ENCODE results near the gene VSTM4.

The VSTM4 gene

GRCh38 chr10:48982584-48982983 is 132.7 kb downstream of the VSTM4 start:
- Mint-ChIP-seq H3K27ac (no peak overlapping the region), H3K9me3 (no peaks in the 10 kb centered on the region), H3K4me3 (no peak overlapping the region), H3K4me1 (peaks cover 6 to 11% of the 10 kb centered on the region in 2 donors), H3K36me3 (peaks cover 52 to 76% of the 10 kb centered on the region in 2 donors), H3K27me3 (no peaks in the 10 kb centered on the region)
- no peak for ATAC-seq (replicated peaks)
- DNase-seq: no peak

GRCh38 chr10:48981310-48981907 is 133.9 kb downstream of the VSTM4 start:
- DNase-seq: peak; percentile 21
- no peak overlapping the region for H3K4me3 Mint-ChIP-seq
- H3K27ac Mint-ChIP-seq: no peak overlapping the region
- H3K9me3 Mint-ChIP-seq: no peaks in the 10 kb centered on the region
- no peaks in the 10 kb centered on the region for H3K27me3 Mint-ChIP-seq
- peaks cover 60 to 85% of the 10 kb centered on the region in 2 donors for H3K36me3 Mint-ChIP-seq
- peak; percentile 56 to 65 for ATAC-seq (replicated peaks)
- H3K4me1 Mint-ChIP-seq: peaks cover 6 to 11% of the 10 kb centered on the region in 2 donors

GRCh38 chr10:48978318-48978717 is 137.0 kb downstream of the VSTM4 start:
- H3K27ac Mint-ChIP-seq: peak overlapping the region; percentile 80
- H3K4me1 Mint-ChIP-seq: peaks cover 0 to 4% of the 10 kb centered on the region in 2 donors
- H3K4me3 Mint-ChIP-seq: no peak overlapping the region
- ATAC-seq (replicated peaks): no peak
- no peaks in the 10 kb centered on the region for H3K27me3 Mint-ChIP-seq
- peaks cover 63 to 86% of the 10 kb centered on the region in 2 donors for H3K36me3 Mint-ChIP-seq
- DNase-seq: no peak
- H3K9me3 Mint-ChIP-seq: no peaks in the 10 kb centered on the region

GRCh38 chr10:48976196-48976595 is 139.1 kb downstream of the VSTM4 start:
- DNase-seq: no peak
- Mint-ChIP-seq H3K4me1 (peaks cover 0 to 3% of the 10 kb centered on the region in 2 donors), H3K36me3 (peaks cover 64 to 86% of the 10 kb centered on the region in 2 donors)

GRCh38 chr10:48974510-48975156 is 140.7 kb downstream of the VSTM4 start:
- Mint-ChIP-seq H3K27me3 (no peaks in the 10 kb centered on the region), H3K36me3 (peaks cover 75 to 87% of the 10 kb centered on the region in 2 donors), H3K4me1 (peaks cover 0 to 3% of the 10 kb centered on the region in 2 donors), H3K27ac (peak overlapping the region; percentile 31), H3K4me3 (no peak overlapping the region), H3K9me3 (no peaks in the 10 kb centered on the region)
- DNase-seq (no peak), ATAC-seq (replicated peaks) (no peak)

More at GRCh38 chr10:48976196-48976595, 139.1 kb downstream of the VSTM4 start:
- Mint-ChIP-seq H3K4me3 (no peak overlapping the region), H3K27ac (peak overlapping the region; percentile 5), H3K9me3 (no peaks in the 10 kb centered on the region), H3K27me3 (no peaks in the 10 kb centered on the region)
- peak; percentile 27 to 31 for ATAC-seq (replicated peaks)

GRCh38 chr10:48973065-48973464 is 142.3 kb downstream of the VSTM4 start:
- Mint-ChIP-seq H3K4me1 (peaks cover 0 to 3% of the 10 kb centered on the region in 2 donors), H3K4me3 (no peak overlapping the region), H3K9me3 (no peaks in the 10 kb centered on the region), H3K36me3 (peaks cover 70 to 82% of the 10 kb centered on the region in 2 donors), H3K27ac (peak overlapping the region; percentile 68), H3K27me3 (no peaks in the 10 kb centered on the region)
- no peak for DNase-seq
- ATAC-seq (replicated peaks): no peak

GRCh38 chr10:48970654-48971053 is 144.7 kb downstream of the VSTM4 start:
- ATAC-seq (replicated peaks) (no peak), DNase-seq (no peak)
- H3K27ac Mint-ChIP-seq: no peak overlapping the region

GRCh38 chr10:48970046-48970445 is 145.3 kb downstream of the VSTM4 start:
- no peaks in the 10 kb centered on the region for H3K27me3 Mint-ChIP-seq
- no peaks in the 10 kb centered on the region for H3K4me1 Mint-ChIP-seq

More at GRCh38 chr10:48970654-48971053, 144.7 kb downstream of the VSTM4 start:
- Mint-ChIP-seq H3K27me3 (no peaks in the 10 kb centered on the region), H3K4me1 (peaks cover 0 to 2% of the 10 kb centered on the region in 2 donors), H3K9me3 (no peaks in the 10 kb centered on the region), H3K4me3 (no peak overlapping the region), H3K36me3 (peaks cover 61 to 76% of the 10 kb centered on the region in 2 donors)

GRCh38 chr10:48968036-48968435 is 147.3 kb downstream of the VSTM4 start:
- Mint-ChIP-seq H3K27ac (peak overlapping the region; percentile 62), H3K4me1 (peaks cover 0 to 2% of the 10 kb centered on the region in 2 donors), H3K36me3 (peaks cover 60 to 78% of the 10 kb centered on the region in 2 donors)

More at GRCh38 chr10:48970046-48970445, 145.3 kb downstream of the VSTM4 start:
- no peaks in the 10 kb centered on the region for H3K9me3 Mint-ChIP-seq
- no peak overlapping the region for H3K4me3 Mint-ChIP-seq
- peaks cover 62 to 75% of the 10 kb centered on the region in 2 donors for H3K36me3 Mint-ChIP-seq
- peak overlapping the region; percentile 49 for H3K27ac Mint-ChIP-seq
- ATAC-seq (replicated peaks): no peak
- no peak for DNase-seq

GRCh38 chr10:48965460-48965859 is 149.9 kb downstream of the VSTM4 start:
- DNase-seq: no peak
- Mint-ChIP-seq H3K27ac (peak overlapping the region; percentile 76), H3K4me3 (no peak overlapping the region), H3K9me3 (no peaks in the 10 kb centered on the region), H3K36me3 (peaks cover 52 to 76% of the 10 kb centered on the region in 2 donors), H3K4me1 (peaks cover 0 to 2% of the 10 kb centered on the region in 2 donors), H3K27me3 (no peaks in the 10 kb centered on the region)
- ATAC-seq (replicated peaks): no peak

More at GRCh38 chr10:48968036-48968435, 147.3 kb downstream of the VSTM4 start:
- no peak for DNase-seq
- Mint-ChIP-seq H3K27me3 (no peaks in the 10 kb centered on the region), H3K9me3 (no peaks in the 10 kb centered on the region), H3K4me3 (peak overlapping the region in 1 of 2 donors; percentile 32)
- ATAC-seq (replicated peaks): no peak
